Pancreas (tissue), 10 donors: ENCODE measurements around the gene INTS11. TPM values are rescaled to one million over a fixed set of nuclear protein-coding genes. Genes with fewer than 3 reads are reported as not detected.

Source experiments
- ATAC-seq, 4 donors: fragments of 200-7000 bp; cut with Tn5 transposase; one replicate each; pipeline versions ENCODE4 v1.8.0 to v1.9.1; 2020; ENCODE audit warnings: mild to moderate bottlenecking in 4 of 4, moderate library complexity in 4 of 4
- DNase-seq, 6 donors: peaks; one replicate each; pipeline ENCODE4 v3.0.0-alpha.2; 2020
- FAIRE-seq: peaks from 2 replicates; lab custom pipeline; 2012; peaks lifted over from hg19 to GRCh38; lab: Jason Lieb, UNC
- H3K27ac ChIP-seq, 4 donors: fragments of 200-600 bp; sonication (generic); 1 replicate in 3 of 4; 2 replicates in 1 of 4; pipeline versions ENCODE4 v1.5.0 to v1.8.0; 2020
- H3K27me3 ChIP-seq, 4 donors: fragments of 200-600 bp; one replicate each; pipeline ENCODE4 v1.8.0; 2021
- H3K36me3 ChIP-seq, 3 donors: fragments of 200-600 bp; sonication (generic) in 1 of 3; one replicate each; pipeline versions ENCODE4 v1.5.0 to v1.8.0; 2020 to 2021
- H3K4me1 ChIP-seq, 3 donors: fragments of 200-600 bp; one replicate each; pipeline ENCODE4 v1.8.0; 2021
- H3K4me3 ChIP-seq, 4 donors: fragments of 200-600 bp; sonication (generic) in 2 of 4; one replicate each; pipeline versions ENCODE4 v1.5.0 to v1.8.0; 2020 to 2021
- H3K9me3 ChIP-seq, 4 donors: fragments of 200-600 bp; one replicate each; pipeline ENCODE4 v1.8.0; 2021
- WGBS, 2 donors: extraction: QIAGEN DNeasy Blood & Tissue Kit; methylation state at CpG; one replicate each; pipeline ENCODE4 v1.1.7; 2013; 5-methylcytosine and 5-hydroxymethylcytosine counted together
- intact Hi-C, 3 donors: fragments of 100-400 bp; cut with DNase I; formaldehyde crosslinking; loops; one replicate each; pipeline versions ENCODE4 v1.11.1 to v1.14.2; 2022
- polyA plus RNA-seq, 2 donors: library from polyadenylated mRNA; stranded (reverse); fragments of 200-250 nt; gene quantifications; one replicate each; pipeline ENCODE4 v1.2.3, GENCODE V29; 2013
- total RNA-seq, 6 donors: library from RNA; stranded (reverse); fragmentation: NEBNext Ultra II Directional in 4 of 6; extraction: Animal tissue kit (Norgen Biotek cat#: 25700) in 4 of 6; gene quantifications; one replicate each; pipeline versions ENCODE4 v1.2.1 to v1.2.4, GENCODE V29; 2021 to 2023
- TF ChIP-seq, protein P1 (sequence below), 4 donors: fragments of 200-600 bp; sonication (generic) in 3 of 4; IDR thresholded peaks; one replicate each; pipeline versions ENCODE4 v1.5.0 to v1.8.0; 2021; ENCODE audit warnings: antibody characterized with exemption in 4 of 4
- donor health status: healthy with polysubstance abuse.
- donor health status: DM: no; HTN: no; CAD: no; lungs with moderate emphysema.
- donor health status: DM: no; HTN: no; CAD: no.
- donor health status: control.
- donor health status: control.
- donor health status: Bipolar disorder and iron deficiency.
- donor health status: DM: yes; HTN: yes; CAD: no.
- donor health status: DM: no; HTN: no; CAD: no.
- donor health status: DM: no; HTN: no; CAD: no.
- donor health status: DM: yes; HTN: yes; CAD: no.

Gene INTS11
- total and polyA plus RNA-seq, 8 donors: 33.4 to 311 (median 58.9) TPM

DNA sequence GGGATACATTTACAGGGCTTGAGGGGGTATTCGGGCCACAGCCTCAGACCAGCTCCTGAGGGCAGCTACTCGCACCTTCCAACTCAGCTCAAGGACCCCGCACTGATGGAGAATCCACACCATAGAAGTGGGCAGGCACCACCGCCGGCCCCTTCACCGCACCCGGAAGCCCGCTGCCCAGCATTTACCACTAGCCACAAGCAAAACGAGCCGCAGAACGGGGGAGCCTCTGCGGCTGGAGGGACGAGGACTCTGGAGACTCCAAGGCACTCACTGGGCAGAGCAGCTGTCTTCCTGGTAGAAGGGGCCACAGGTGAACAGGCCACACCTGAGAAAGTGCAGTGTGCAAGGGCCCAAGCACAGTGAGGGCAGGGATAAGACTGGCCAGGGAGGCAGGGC, 56.2 kb downstream of the INTS11 start:
- H3K9me3 ChIP-seq: no peaks in the 10 kb centered on the region
- TF ChIP-seq, protein P1, sequence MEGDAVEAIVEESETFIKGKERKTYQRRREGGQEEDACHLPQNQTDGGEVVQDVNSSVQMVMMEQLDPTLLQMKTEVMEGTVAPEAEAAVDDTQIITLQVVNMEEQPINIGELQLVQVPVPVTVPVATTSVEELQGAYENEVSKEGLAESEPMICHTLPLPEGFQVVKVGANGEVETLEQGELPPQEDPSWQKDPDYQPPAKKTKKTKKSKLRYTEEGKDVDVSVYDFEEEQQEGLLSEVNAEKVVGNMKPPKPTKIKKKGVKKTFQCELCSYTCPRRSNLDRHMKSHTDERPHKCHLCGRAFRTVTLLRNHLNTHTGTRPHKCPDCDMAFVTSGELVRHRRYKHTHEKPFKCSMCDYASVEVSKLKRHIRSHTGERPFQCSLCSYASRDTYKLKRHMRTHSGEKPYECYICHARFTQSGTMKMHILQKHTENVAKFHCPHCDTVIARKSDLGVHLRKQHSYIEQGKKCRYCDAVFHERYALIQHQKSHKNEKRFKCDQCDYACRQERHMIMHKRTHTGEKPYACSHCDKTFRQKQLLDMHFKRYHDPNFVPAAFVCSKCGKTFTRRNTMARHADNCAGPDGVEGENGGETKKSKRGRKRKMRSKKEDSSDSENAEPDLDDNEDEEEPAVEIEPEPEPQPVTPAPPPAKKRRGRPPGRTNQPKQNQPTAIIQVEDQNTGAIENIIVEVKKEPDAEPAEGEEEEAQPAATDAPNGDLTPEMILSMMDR (IDR thresholded peaks at IDR 0.05): no peak
- FAIRE-seq (no peak), DNase-seq (no peak), ATAC-seq (no peak)
- H3K36me3 ChIP-seq: peaks cover 0 to 16% (median 0%) of the 10 kb centered on the region in 3 donors
- WGBS, 2 donors: 93 to 95% methylated on average over 13 of the region's 13 CpGs
- peaks cover 10 to 18% (median 14%) of the 10 kb centered on the region in 3 donors for H3K4me1 ChIP-seq
- H3K4me3 ChIP-seq: no peak overlapping the region
- intact Hi-C loops: no loop called here
- no peak overlapping the region for H3K27ac ChIP-seq
- H3K27me3 ChIP-seq: no peaks in the 10 kb centered on the region

DNA sequence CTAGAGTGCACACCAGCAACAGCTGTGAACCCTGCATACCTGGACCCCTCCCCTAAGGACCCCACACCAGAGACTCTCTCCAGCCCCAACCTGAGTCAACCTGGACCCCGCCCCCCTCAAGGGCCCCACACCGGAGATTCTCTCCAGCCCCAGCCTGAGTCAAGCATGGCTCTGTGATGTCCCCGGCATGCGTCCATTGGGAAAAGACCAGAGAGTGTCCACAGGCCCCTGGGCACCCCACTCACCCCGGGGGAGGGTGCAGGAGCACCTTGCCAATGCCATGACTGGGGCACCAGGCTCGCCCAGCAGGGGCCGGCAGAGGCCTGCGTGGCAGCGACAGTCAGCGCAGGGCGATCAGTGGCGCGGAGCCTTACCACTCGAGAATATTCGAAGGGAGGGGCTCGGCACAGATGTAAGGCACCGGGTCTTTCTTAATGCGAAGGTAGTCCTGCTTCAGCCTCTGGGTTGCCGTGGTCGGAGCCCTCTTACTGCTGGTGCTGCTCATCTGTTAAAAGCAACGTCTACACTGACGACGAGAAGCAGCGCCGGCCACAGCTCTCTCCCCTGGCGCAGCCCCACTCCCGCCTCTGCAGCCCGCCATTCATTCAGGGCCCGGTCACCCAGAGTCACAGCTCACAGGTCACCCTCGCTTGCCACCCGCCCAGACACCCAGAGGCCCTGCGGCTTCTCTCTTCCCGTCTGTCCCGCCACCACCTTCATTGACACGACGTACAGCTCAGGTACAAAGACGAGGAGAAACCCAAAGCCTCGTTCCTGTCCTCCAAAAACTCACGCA, 56.8 kb downstream of the INTS11 start:
- no peak for FAIRE-seq
- no peak overlapping the region for H3K27ac ChIP-seq
- 94 to 95% methylated on average over 39 of the region's 39 CpGs for WGBS, 2 donors
- TF ChIP-seq, protein P1 (IDR thresholded peaks at IDR 0.05): no peak
- intact Hi-C loops: no loop called here
- H3K9me3 ChIP-seq: no peaks in the 10 kb centered on the region
- DNase-seq: no peak
- H3K27me3 ChIP-seq: no peaks in the 10 kb centered on the region
- no peak overlapping the region for H3K4me3 ChIP-seq
- H3K4me1 ChIP-seq: peaks cover 10 to 18% (median 14%) of the 10 kb centered on the region in 3 donors
- no peak for ATAC-seq
- peaks cover 0 to 21% (median 5%) of the 10 kb centered on the region in 3 donors for H3K36me3 ChIP-seq

DNA sequence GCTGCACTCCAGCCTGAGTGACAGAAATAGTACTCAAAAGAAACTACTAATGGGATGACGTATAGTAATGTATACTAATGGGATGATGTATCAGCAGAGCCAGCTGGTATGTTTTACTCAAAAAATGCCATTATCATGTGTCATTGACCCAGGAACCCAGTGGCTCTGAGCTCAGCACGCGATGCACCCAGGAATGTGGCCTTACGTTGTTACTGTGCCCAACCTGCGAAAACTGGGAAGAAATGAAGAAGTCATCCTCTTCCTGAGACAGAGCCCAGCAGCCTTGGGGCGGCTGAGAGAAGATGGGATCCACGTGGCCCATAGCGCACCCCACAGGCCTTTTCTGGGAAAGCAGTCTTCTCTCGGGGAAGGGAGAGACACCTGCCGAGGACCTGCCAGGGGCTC, 59.6 kb downstream of the INTS11 start:
- DNase-seq (no peak), FAIRE-seq (no peak), ATAC-seq (no peak)
- H3K4me1 ChIP-seq: no peaks in the 10 kb centered on the region
- peaks cover 0 to 30% (median 13%) of the 10 kb centered on the region in 3 donors for H3K36me3 ChIP-seq
- H3K4me3 ChIP-seq: no peak overlapping the region
- H3K27me3 ChIP-seq: no peaks in the 10 kb centered on the region
- 85 to 89% methylated on average over 10 of the region's 10 CpGs for WGBS, 2 donors
- H3K9me3 ChIP-seq: no peaks in the 10 kb centered on the region
- H3K27ac ChIP-seq: no peak overlapping the region
- TF ChIP-seq, protein P1 (IDR thresholded peaks at IDR 0.05): no peak
- intact Hi-C loops: no loop called here

DNA sequence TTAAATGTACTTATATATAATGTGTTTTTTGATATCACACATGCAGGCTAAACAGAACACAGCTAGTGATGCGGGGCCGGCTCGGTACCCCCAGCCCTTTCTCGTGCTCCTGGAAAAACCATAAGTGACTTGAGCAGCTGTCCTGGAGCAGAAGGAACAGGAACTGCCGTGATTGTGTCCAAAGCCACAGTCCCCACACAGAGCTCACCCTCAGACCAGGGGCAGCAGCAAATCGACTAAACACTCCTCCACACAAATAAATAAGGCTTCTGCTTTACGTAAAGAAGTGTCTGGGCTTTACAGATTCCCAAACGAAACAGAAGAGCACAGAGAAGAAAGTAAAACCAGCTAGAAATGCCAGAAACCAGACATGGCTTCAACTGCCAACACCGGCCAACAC, 60.4 kb downstream of the INTS11 start:
- FAIRE-seq (no peak), DNase-seq (no peak), ATAC-seq (no peak)
- Histone ChIP-seq H3K36me3 (peaks cover 0 to 30% (median 13%) of the 10 kb centered on the region in 3 donors), H3K4me1 (no peaks in the 10 kb centered on the region), H3K9me3 (no peaks in the 10 kb centered on the region), H3K27me3 (no peaks in the 10 kb centered on the region), H3K4me3 (no peak overlapping the region), H3K27ac (no peak overlapping the region)
- intact Hi-C loops: no loop called here
- TF ChIP-seq, protein P1 (IDR thresholded peaks at IDR 0.05): no peak
- 86 to 92% methylated on average over 9 of the region's 9 CpGs for WGBS, 2 donors

DNA sequence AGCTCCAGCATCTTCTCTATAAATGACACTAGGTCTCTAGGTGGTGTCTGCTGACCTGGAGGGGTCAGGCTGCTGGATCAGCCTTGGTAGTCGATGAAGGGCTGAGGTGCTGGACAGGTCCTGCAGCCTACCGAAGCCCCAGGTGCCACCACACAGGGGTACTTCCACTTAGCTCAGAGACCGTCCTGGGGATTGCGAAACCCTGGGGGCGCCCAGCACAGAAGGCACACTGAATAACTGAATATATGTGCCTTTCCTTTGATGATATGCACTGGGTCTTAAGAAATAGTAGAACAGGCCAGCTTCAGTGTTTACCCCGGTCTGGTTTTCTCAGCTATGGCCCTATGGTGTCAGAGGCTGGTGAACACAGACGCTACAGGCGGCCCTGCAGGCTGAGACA, 61.7 kb downstream of the INTS11 start:
- Histone ChIP-seq H3K27ac (no peak overlapping the region), H3K9me3 (no peaks in the 10 kb centered on the region), H3K27me3 (no peaks in the 10 kb centered on the region), H3K36me3 (peaks cover 0 to 30% (median 13%) of the 10 kb centered on the region in 3 donors), H3K4me1 (no peaks in the 10 kb centered on the region), H3K4me3 (no peak overlapping the region)
- intact Hi-C loops: no loop called here
- DNase-seq (no peak), FAIRE-seq (no peak), ATAC-seq (no peak)
- TF ChIP-seq, protein P1 (IDR thresholded peaks at IDR 0.05): no peak
- WGBS, 2 donors: 89 to 93% methylated on average over 8 of the region's 8 CpGs
